ENCODE measurements around the gene TMEM98. TPM values are rescaled to one million over a fixed set of nuclear protein-coding genes. Genes with fewer than 3 reads are reported as not detected.

Gene TMEM98
- total and polyA plus RNA-seq, 9 donors = 112 to 399 (median 157) TPM

DNA sequence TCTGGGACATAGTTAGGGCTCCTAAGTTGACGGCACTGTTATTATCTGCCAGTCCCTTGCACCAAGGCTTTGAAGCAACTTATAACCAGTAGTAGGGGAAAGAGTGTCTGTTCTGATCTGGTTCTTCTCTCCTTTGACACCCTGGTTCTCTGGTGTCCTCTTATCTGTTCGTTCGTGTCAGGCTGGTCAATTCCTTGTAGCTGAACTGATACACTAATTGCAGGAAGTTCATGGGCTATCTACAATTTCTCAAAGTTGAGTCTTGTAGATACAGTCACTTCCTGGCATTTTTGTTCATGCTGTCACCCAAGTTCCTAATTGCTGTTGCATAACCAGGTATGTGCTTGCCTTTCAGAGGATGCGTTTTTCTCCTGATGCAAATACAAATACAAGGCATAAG is 33.7 kb upstream of the TMEM98 start:
- no peaks in the 10 kb centered on the region for H3K36me3 ChIP-seq
- no peak for DNase-seq
- TF ChIP-seq, protein P1, sequence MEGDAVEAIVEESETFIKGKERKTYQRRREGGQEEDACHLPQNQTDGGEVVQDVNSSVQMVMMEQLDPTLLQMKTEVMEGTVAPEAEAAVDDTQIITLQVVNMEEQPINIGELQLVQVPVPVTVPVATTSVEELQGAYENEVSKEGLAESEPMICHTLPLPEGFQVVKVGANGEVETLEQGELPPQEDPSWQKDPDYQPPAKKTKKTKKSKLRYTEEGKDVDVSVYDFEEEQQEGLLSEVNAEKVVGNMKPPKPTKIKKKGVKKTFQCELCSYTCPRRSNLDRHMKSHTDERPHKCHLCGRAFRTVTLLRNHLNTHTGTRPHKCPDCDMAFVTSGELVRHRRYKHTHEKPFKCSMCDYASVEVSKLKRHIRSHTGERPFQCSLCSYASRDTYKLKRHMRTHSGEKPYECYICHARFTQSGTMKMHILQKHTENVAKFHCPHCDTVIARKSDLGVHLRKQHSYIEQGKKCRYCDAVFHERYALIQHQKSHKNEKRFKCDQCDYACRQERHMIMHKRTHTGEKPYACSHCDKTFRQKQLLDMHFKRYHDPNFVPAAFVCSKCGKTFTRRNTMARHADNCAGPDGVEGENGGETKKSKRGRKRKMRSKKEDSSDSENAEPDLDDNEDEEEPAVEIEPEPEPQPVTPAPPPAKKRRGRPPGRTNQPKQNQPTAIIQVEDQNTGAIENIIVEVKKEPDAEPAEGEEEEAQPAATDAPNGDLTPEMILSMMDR (IDR thresholded peaks at IDR 0.05) = no peak
- no peak for TF ChIP-seq POLR2A (IDR thresholded peaks at IDR 0.05)
- no peak for TF ChIP-seq EP300 (IDR thresholded peaks at IDR 0.05)
- H3K9me3 ChIP-seq = no peaks in the 10 kb centered on the region
- no peak overlapping the region for H3K4me3 ChIP-seq
- no peaks in the 10 kb centered on the region for H3K4me1 ChIP-seq (ENCODE audit: insufficient read depth)
- intact Hi-C loops (cut with DNase I) = no loop called here
- no peaks in the 10 kb centered on the region for H3K27me3 ChIP-seq
- WGBS, 3 donors = 49 to 69% (median 51%) methylated on average over 4 of the region's 4 CpGs
- H3K27ac ChIP-seq = no peak overlapping the region

DNA sequence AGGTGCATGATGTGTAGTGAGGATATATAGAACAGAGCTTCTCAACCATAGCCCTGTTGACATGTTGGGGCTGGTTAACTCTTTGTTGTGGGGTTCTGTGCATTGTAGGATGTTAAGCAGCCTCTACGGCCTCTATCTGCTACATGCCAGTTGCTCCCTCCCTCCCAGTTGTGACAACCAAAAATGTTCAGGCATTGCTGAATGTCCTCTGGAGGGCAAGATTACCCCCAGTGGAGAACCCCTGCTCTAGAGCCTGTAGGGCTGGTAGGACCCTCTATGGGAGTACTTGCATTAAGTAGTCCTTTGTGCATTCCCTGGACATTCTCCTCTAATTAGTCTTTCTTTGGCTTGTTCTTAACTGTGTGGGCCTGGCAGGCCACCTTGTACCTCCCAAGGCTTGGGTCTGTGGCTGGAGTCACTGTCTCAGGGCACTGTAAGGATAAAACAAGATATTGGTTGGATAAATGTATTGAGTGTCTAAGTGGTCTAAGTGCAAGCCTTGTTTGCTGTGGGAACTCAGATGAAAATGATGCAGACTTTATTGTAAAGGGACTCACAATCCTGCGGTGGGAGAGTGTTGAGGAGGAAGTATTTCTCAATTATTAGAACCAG is 31.2 kb upstream of the TMEM98 start:
- no peaks in the 10 kb centered on the region for H3K4me1 ChIP-seq (ENCODE audit: insufficient read depth)
- TF ChIP-seq EP300 (IDR thresholded peaks at IDR 0.05) (no peak), POLR2A (IDR thresholded peaks at IDR 0.05) (no peak)
- TF ChIP-seq, protein P1 (IDR thresholded peaks at IDR 0.05) = no peak
- H3K9me3 ChIP-seq = no peaks in the 10 kb centered on the region
- 81 to 87% (median 83%) methylated on average over 2 of the region's 2 CpGs for WGBS, 3 donors
- H3K27me3 ChIP-seq = no peaks in the 10 kb centered on the region
- H3K4me3 ChIP-seq = no peak overlapping the region
- H3K36me3 ChIP-seq = no peaks in the 10 kb centered on the region
- intact Hi-C loops (cut with DNase I) = no loop called here
- no peak for DNase-seq
- H3K27ac ChIP-seq = no peak overlapping the region

DNA sequence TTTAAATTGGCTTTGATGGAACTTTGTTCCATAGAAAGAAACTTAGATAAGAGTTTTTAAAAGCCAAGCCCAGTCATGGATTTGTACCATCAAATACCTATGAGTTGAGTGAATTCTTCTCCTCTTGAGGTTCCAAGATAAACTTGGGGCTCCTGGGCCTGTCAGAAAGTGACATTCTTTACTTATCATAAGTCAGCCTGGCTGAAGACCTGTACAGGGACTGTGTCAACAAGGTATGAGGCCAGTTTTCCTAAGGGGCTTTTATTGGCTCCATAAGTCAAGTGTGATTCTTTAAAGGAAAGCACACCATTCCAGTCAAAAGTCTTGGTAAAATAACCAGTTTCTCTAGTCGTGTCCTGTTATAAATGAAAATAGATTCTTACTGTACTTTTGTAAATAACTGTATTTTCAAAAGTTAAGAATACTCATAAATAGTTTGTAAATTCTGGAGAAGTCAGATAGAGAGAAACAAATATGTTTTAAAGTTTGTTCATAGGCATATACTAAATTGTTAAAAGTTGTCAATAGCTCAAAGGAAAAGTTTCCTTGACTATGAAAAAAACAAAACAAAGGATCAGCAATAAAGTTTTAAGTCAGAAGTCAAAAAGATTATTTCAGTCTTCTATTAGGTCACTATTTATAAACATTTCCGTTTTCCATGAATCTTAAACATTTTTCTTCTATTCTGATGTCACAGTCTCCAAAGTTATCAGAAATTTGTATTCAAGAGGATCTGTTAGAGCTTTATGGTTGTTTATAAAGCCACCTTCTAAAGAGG is 28.5 kb upstream of the TMEM98 start:
- WGBS, 3 donors = 49 to 59% (median 50%) methylated on average over 2 of the region's 2 CpGs
- H3K27me3 ChIP-seq = no peaks in the 10 kb centered on the region

DNA sequence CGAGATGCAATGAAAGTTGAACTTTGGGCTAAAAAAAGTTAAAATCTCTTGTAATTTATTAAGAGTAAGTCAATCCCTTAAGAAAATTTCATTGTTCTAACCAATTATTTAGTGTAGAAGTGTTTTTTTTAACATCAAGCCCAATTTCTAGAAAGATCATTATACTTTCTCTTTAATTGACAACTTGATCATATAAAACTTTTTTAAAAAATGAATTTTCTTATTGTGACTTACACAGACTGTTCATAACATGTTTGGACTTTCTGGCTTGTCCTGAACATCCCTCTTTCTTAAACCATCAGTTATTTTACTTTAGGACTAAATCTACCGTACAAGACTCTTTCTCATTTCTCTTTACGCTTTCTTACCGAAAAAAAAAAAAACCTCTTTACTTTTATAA is 26.2 kb upstream of the TMEM98 start:
- no peak for DNase-seq
- no peak for TF ChIP-seq EP300 (IDR thresholded peaks at IDR 0.05)
- TF ChIP-seq, protein P1 (IDR thresholded peaks at IDR 0.05) = no peak
- no peak for TF ChIP-seq POLR2A (IDR thresholded peaks at IDR 0.05)
- H3K9me3 ChIP-seq = no peaks in the 10 kb centered on the region
- 94 to 99% (median 97%) methylated on average over 4 of the region's 4 CpGs for whole genome bisulfite sequencing, 3 donors
- H3K4me1 ChIP-seq (ENCODE audit: insufficient read depth) = no peaks in the 10 kb centered on the region
- no peak overlapping the region for H3K27ac ChIP-seq
- H3K27me3 ChIP-seq = no peaks in the 10 kb centered on the region
- no peaks in the 10 kb centered on the region for H3K36me3 ChIP-seq
- intact Hi-C loops (cut with DNase I) = no loop called here
- H3K4me3 ChIP-seq = no peak overlapping the region

More for the DNA sequence above, 28.5 kb upstream of the TMEM98 start:
- Histone ChIP-seq H3K4me1 (ENCODE audit: insufficient read depth) (no peaks in the 10 kb centered on the region), H3K9me3 (no peaks in the 10 kb centered on the region), H3K27ac (no peak overlapping the region), H3K4me3 (no peak overlapping the region), H3K36me3 (no peaks in the 10 kb centered on the region)
- TF ChIP-seq EP300 (IDR thresholded peaks at IDR 0.05) = no peak
- TF ChIP-seq, protein P1 (IDR thresholded peaks at IDR 0.05) = no peak
- no peak for TF ChIP-seq POLR2A (IDR thresholded peaks at IDR 0.05)
- no peak for DNase-seq
- intact Hi-C loops (cut with DNase I) = no loop called here

All from ovary (tissue), 9 donors.